GM19025 (cell line): ENCODE measurements around the gene CA9.

Source experiments
- ATAC-seq: cut with Tn5 transposase; IDR thresholded peaks from one replicate; pipeline ENCODE4 v1.9.1; 2021; ENCODE audit warnings: mild to moderate bottlenecking, low read depth, moderate library complexity; ENCODE audit not compliant: unreplicated experiment

Gene CA9

GRCh38 chr9:35690294-35690613 lies 16.5 kb downstream of the CA9 start:
- no peak for ATAC-seq

DNA sequence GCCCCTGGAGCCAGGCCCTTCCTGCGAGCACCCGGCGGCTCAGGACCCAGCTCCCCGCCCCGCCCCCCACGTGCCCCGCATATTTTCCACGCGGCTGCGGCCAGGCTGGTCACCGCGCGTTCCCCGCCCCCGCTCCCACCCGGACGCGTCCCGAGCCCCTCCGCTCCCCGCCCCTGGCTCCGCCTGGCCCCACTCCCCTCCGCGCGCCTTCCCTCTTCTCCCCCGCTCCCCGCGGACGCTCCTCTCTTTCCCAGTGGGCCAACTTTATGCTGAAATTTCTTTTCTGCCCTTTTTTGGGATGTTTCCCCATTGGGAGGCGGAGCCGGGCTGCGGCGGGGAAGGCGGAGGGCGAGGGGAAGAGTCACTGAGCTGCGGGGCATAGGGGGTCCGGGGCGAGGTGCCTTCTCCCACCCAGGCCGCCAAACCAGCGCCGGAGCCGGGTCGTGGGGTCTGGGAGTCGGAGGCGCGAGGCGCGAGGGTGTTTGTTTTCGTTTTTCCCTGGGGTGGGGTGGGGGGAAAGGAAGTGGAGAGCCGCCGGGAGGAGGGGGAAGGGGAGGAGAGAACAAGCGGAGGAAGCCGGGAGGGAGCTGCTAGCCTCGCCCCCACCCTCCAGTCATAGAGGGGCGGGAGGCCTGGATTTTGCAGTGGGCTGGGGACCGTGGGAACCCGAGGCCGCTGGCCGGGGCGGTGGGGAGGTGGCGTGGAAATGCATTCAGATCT lies 17.0 kb downstream of the CA9 start:
- ATAC-seq, result no peak

- no peak for ATAC-seq
Observed at GRCh38 chr9:35691334-35691650, 17.6 kb downstream of the CA9 start.

DNA sequence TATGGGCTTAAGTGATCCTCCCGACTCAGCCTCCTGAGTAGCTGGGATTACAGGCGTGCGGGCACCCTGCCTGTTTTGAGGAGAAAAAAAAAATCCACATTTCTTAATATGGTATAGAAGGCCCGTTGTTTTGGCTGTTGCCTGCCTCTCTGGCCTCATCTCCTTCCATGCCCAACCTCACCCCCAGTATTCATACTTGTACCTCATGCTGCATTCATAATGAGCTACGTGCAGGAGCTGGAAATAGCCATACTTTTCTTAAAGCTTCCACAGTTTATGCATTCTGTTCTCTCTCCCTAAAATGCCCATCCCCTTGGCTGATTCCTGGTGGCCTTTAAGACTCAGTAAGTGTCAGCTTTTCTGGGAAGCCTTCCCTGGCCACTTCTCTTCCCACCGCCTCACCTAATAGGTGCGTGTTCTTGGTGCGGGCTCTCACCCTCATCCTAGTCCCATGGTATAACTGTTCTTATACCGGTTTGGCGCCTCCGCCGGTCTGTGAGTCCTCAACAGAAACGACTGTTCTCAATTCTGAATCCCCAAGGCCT lies 18.1 kb downstream of the CA9 start:
- ATAC-seq, result no peak

DNA sequence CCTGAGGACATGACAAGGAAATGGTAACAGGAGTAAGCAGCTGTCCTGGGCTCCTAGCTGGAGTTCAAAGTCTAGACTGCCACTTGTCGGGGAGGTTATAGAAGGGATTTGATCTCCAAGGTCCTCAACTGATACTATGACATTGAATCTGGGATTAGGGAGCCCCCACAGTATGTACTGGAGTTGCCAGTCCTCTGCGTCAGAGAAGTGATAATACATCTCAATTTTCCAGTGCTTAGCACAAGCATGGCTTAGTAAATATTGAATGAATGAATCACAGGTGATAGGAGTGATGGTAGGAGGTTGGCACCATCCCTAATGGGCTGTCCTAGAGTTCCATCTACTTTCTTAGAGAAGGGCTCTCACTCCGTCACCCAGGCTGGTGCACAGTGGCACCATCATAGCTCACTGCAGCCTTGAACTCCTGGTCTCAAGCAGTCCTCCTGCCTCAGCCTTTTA lies 22.2 kb downstream of the CA9 start:
- no peak for ATAC-seq

DNA sequence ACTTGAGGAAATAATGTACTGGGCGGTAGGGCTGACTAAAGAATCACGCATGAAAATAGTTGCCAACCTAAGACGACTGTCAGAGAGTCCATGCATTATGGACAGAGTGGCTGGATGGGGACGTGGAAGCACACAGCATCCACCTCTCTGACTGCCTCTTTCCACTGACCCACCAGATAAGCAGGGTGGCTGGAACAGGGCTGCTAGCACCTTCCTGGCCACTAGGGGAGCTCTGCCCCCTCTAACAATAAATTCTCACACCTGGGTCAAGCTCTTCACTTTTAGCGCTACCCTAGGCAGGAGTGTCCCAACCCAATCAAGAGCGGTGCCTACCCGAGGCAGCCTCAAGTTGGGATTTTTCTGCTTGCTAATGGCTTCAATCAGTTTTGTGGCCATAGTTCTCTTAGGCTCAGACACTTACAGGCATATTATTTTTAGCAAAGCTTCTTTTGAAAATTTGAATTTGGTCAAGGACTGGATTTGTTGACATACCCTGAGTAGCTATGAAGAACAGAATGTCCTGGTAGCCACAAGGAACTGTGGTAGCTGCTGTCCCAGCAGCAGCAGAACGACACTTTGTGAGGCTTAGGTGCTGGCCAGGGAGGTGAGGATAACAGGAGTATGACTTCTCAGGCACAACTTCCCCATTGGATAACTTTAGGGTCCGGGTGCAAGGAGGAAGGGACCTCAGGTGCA lies 22.9 kb downstream of the CA9 start:
- peak; percentile 70 for ATAC-seq

DNA sequence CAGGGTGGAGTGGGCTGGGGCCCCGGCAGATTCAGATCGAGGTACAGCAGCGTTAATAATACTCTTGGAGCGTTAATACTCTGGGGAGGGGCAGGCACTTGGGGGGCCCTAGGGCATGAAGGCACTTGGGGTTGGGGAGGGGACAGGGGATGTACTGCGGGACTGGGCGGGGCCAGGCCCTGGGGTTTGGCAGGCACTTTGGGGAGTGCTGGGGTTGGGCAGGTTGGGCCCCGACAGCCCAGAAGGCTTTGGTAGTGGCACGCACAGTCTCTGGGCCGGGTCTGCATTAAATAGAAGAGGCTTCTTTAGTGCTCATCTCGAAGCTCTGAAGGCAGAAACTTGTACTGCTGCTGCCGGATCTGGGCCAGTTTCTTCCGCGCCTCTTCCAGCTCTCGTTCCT lies 23.8 kb downstream of the CA9 start:
- no peak for ATAC-seq

GRCh38 chr9:35698231-35698630 lies 24.5 kb downstream of the CA9 start:
- no peak for ATAC-seq

DNA sequence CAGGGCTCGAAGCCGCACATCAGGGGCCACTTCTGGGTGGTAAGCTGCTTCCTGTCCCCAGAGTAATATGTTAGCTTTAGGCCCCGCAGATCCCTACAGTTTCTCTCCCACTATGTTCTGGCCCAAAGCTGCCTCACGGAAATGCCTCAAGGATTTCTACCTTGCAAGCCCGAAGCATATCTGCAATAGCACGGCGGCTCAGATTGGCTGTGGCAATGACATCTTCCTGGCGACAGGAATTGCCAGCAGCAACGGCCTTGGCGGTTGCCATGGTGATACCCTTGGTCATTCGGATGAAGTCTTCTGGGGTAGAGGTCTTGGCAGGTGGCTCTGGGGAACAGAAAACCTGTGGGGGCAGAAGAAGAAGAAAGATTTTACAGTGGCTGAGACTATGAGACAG lies 26.3 kb downstream of the CA9 start:
- ATAC-seq, result no peak

GRCh38 chr9:35700942-35701341 lies 27.2 kb downstream of the CA9 start:
- no peak for ATAC-seq

- ATAC-seq, result no peak
Observed at GRCh38 chr9:35702696-35703095, 29.0 kb downstream of the CA9 start.

DNA sequence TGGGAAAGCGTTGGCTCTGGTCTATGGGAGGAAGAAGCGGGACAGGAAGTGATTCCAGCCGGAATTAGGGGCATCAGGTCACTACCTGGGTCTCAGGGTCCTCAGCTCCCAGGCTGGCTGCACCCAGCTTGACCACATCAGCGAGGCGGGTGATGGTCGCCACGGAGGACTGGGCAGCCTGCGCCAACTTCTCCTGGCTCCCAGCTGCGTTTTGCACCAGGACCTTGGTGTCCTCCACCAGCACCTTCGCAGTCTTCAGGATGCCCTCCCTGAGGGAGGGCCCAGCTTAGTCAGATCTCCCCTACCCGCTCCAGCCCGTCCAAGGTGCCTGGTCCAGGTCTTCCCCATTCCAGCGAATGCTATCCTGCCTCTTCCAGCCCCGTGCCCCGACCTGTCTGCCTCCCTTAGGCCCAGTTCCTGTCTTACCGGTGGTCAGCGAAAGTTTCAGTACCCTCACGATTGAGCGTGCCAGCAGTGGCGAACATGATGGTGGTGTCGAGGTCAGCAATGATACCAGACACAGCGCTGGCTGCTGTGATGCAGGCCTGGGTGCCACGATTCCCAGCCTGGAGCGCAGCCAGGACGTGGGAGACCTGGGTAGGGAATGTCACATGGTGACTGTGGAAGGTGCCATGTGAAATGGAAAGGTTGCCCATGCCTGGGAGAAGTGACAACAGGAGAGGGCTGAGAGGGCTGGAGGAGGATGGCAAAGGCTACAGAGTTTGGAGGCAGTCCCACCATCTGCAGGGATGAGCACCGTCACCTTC lies 30.4 kb downstream of the CA9 start:
- no peak for ATAC-seq

DNA sequence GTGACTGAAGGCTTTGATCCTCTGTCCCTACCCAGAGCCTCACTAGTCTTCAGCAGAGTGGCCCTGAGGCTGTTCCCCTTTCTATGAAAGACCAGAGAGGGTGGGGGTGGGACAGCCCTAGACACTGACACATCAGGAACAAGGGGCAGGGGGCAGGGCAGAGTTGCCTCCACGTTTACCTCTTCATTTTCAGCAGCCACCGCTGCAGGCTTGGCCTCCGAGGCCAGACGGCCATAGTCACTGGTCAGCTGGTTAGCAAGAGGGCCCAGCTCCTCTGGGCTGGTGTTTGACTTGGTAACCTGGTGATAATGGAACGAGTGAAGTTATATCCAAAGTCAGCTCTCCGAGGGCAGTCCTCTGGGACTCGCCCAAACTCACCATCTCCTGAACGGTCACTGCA lies 31.6 kb downstream of the CA9 start:
- ATAC-seq, result no peak

GRCh38 chr9:35705836-35706430 lies 32.2 kb downstream of the CA9 start:
- no peak for ATAC-seq

DNA sequence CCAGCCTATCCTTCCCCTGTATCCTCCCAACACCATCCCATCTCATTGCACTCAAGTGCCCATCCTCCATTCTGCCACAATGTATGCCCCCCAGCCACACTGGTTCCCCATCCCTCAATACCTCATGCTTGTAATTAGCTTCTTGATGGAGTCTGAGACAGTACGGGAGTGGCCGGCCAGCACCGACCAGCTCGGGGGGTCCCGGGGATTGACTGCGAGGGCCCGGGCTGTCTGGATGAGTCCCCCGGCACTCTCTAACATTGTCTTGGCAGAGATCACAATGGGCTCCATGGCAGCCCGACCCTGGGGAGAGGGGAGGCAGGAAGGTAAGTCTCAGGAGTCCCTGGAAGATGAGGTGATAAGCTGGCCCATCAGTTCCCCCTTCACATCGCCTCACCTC lies 33.2 kb downstream of the CA9 start:
- no peak for ATAC-seq

GRCh38 chr9:35708146-35708545 lies 34.4 kb downstream of the CA9 start:
- no peak for ATAC-seq

- ATAC-seq, result no peak
Observed at GRCh38 chr9:35710818-35711500, 37.2 kb downstream of the CA9 start.

GRCh38 chr9:35711501-35712428 lies 38.0 kb downstream of the CA9 start:
- no peak for ATAC-seq

GRCh38 chr9:35712762-35713400 lies 39.2 kb downstream of the CA9 start:
- no peak for ATAC-seq
